Lower leg skin (tissue), 4 donors: Measurements from ENCODE around the gene PLCB1. TPM values are rescaled to one million over a fixed set of nuclear protein-coding genes. Genes with fewer than 3 reads are reported as not detected.

Experiments
- DNase-seq, 2 donors: peaks; one replicate each; pipeline ENCODE4 v3.0.0-alpha.2; 2019; ENCODE audit warnings: low spot score in 2 of 2
- H3K4me3 ChIP-seq: fragments of 200-600 bp; sonication (generic); 2 replicates; pipeline ENCODE4 v1.5.1; 2017; ENCODE audit warnings: mild to moderate bottlenecking, low read depth; ENCODE audit not compliant: poor library complexity, severe bottlenecking
- CTCF ChIP-seq, 3 donors: fragments of 450-650 bp; IDR thresholded peaks; one replicate each; pipeline ENCODE4 v1.5.1; 2016; ENCODE audit warnings: antibody characterized with exemption in 3 of 3, mild to moderate bottlenecking in 3 of 3, moderate library complexity in 2 of 3
- POLR2A ChIP-seq, 2 donors: fragments of 450-650 bp; IDR thresholded peaks; one replicate each; pipeline ENCODE4 v1.6.1; 2016 to 2017; ENCODE audit warnings: antibody characterized with exemption in 2 of 2, mild to moderate bottlenecking in 1 of 2, moderate library complexity in 1 of 2
- WGBS, 2 donors: methylation state at CpG; one replicate each; pipeline ENCODE4 v1.1.5; 2018; 5-methylcytosine and 5-hydroxymethylcytosine counted together
- intact Hi-C: fragments of 100-400 bp; cut with DNase I; formaldehyde crosslinking; loops from one replicate; pipeline ENCODE4 v1.15.0; 2023; ENCODE audit warnings: low total_unique reads
- total RNA-seq, 4 donors: library from RNA; depleted of rRNA; stranded (reverse); fragments of >200 nt; gene quantifications; one replicate each; pipeline ENCODE4 v1.1.0, GENCODE V29; 2016

PLCB1 gene
- total RNA-seq, 4 donors from 2014 or later = 4.1 to 16.2 (median 9.1) TPM

- 63 to 64% methylated on average over 2 of the region's 2 CpGs for whole genome bisulfite sequencing, 2 donors
- intact Hi-C loops = no loop called here
- TF ChIP-seq POLR2A (IDR thresholded peaks at IDR 0.05) (no peak), CTCF (IDR thresholded peaks at IDR 0.05) (no peak)
- no peak overlapping the region for H3K4me3 ChIP-seq
- DNase-seq = no peak
Measured at GRCh38 chr20:8860011-8860495, 728.0 kb downstream of the PLCB1 start.

DNA sequence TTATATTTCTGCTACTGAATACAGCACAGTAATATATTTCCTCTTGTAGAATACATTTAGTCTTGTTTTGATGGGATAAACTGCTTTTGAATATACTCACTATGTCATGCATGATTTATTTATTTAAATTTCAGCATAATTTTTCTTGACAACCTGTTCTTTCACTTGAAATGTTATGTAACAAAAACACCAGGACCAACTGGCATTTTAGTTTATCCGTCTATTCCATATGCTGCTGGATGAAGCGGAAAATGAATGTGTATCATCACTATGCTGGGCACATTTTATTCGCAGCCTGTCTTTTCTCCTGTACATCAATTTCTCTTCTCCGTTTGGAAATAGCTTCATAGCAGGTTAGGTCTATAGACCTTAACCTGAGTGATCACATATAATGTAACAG is 730.0 kb downstream of the PLCB1 start:
- intact Hi-C loops = no loop called here
- DNase-seq = no peak
- H3K4me3 ChIP-seq = no peak overlapping the region
- TF ChIP-seq CTCF (IDR thresholded peaks at IDR 0.05) (no peak), POLR2A (IDR thresholded peaks at IDR 0.05) (no peak)
- WGBS, 2 donors = 93 to 96% methylated on average over 4 of the region's 4 CpGs

DNA sequence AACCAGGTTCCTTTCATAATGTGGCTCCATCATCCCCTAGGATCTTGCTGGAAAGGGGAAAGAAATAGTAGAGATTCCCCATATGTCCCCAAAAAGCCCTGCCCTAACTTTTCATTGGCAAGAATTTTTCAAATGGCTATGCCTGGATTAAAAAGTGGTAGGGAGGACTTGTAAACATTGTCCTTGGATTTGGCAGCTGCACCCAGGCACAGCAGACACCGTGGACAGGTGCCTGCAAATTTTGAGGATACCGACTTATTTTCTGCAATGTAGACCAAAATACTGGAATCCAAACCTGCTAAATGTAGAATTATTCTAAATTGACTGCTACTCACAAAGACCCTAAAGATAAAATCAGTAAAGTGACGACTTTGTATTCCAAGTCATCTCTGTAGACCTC is 733.6 kb downstream of the PLCB1 start:
- 94 to 97% methylated on average over 3 of the region's 3 CpGs for WGBS, 2 donors
- TF ChIP-seq POLR2A (IDR thresholded peaks at IDR 0.05) (no peak), CTCF (IDR thresholded peaks at IDR 0.05) (no peak)
- no peak overlapping the region for H3K4me3 ChIP-seq
- DNase-seq = no peak
- intact Hi-C loops = no loop called here

GRCh38 chr20:8867038-8867740 is 735.1 kb downstream of the PLCB1 start:
- no peak overlapping the region for H3K4me3 ChIP-seq
- intact Hi-C loops = no loop called here
- 72 to 88% methylated on average over 7 of the region's 7 CpGs for WGBS, 2 donors
- TF ChIP-seq POLR2A (IDR thresholded peaks at IDR 0.05) (no peak), CTCF (IDR thresholded peaks at IDR 0.05) (no peak)
- no peak for DNase-seq

- intact Hi-C loops = no loop called here
- DNase-seq = no peak
- no peak overlapping the region for H3K4me3 ChIP-seq
- 77 to 81% methylated on average over 1 of the region's 1 CpG for WGBS, 2 donors
- TF ChIP-seq POLR2A (IDR thresholded peaks at IDR 0.05) (no peak), CTCF (IDR thresholded peaks at IDR 0.05) (no peak)
Measured at GRCh38 chr20:8870652-8871051, 738.6 kb downstream of the PLCB1 start.

DNA sequence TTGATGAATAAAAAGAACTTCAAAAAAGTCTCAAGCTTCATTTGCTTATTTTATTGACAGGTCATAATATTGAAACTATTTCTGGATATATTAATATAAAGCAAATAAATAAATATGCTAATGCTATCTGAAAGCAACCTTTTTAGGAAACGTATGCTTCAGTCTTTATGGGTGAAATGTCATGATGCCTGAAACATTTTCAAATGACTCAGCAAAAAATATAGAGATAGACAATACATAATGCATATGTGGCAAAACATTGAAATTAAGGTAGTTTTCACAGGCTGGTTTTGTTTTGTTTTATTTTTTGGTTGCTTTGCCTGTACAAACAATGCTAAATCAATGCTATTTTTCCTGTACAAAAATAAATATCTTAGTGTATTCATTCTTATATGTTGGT is 742.4 kb downstream of the PLCB1 start:
- H3K4me3 ChIP-seq = no peak overlapping the region
- TF ChIP-seq CTCF (IDR thresholded peaks at IDR 0.05) (no peak), POLR2A (IDR thresholded peaks at IDR 0.05) (no peak)
- 58 to 68% methylated on average over 1 of the region's 1 CpG for WGBS, 2 donors
- DNase-seq = no peak
- intact Hi-C loops = no loop called here
